Ovary (tissue), 10 donors: Measurements from ENCODE around the gene ECSIT. TPM values are rescaled to one million over a fixed set of nuclear protein-coding genes. Genes with fewer than 3 reads are reported as not detected.
A peak's percentile ranks its signal among the peaks of the same experiment; 100 is the strongest.

Experiments
- DNase-seq, 5 donors: peaks; one replicate each; pipeline ENCODE4 v3.0.0-alpha.2; 2019 to 2020
- H3K27ac ChIP-seq, 2 donors: fragments of 200-600 bp; one replicate each; pipeline versions ENCODE4 v1.5.1 to v1.8.0; 2019 to 2022
- H3K27me3 ChIP-seq: fragments of 200-600 bp; one replicate; pipeline ENCODE4 v1.8.0; 2022
- H3K36me3 ChIP-seq: fragments of 200-600 bp; sonication (generic); one replicate; pipeline ENCODE4 v1.5.1; 2019
- H3K4me1 ChIP-seq: one replicate; pipeline ENCODE4 v1.8.1; 2013; ENCODE audit warnings: mild to moderate bottlenecking, moderate library complexity; ENCODE audit not compliant: insufficient read depth
- H3K4me3 ChIP-seq: fragments of 200-600 bp; sonication (generic); one replicate; pipeline ENCODE4 v1.5.1; 2017
- H3K9me3 ChIP-seq, 2 donors: fragments of 200-600 bp in 1 of 2; sonication (generic) in 1 of 2; one replicate each; pipeline versions ENCODE4 v1.5.1 to v1.8.1; 2013 to 2019; ENCODE audit warnings: mild to moderate bottlenecking in 1 of 2, moderate library complexity in 1 of 2
- EP300 ChIP-seq: sonication (generic); formaldehyde crosslinking; IDR thresholded peaks from one replicate; pipeline ENCODE4 v1.6.1; 2017; ENCODE audit warnings: antibody characterized with exemption
- POLR2A ChIP-seq: fragments of 450-650 bp; IDR thresholded peaks from one replicate; pipeline ENCODE4 v1.6.1; 2017; ENCODE audit warnings: antibody characterized with exemption, mild to moderate bottlenecking, moderate library complexity
- WGBS, 3 donors: extraction: QIAGEN DNeasy Blood & Tissue Kit in 1 of 3; methylation state at CpG; one replicate each; pipeline versions ENCODE4 v1.1.5 to v1.1.7; 2013 to 2017; 5-methylcytosine and 5-hydroxymethylcytosine counted together
- intact Hi-C, 4 donors: fragments of 100-400 bp; cut with DNase I; formaldehyde crosslinking; loops; one replicate each; pipeline versions ENCODE4 v1.11.0 to v1.15.1; 2022 to 2023
- long read RNA-seq, 3 donors: library from polyadenylated mRNA in 2 of 3; unstranded in 2 of 3; transcript quantifications; one replicate each; pipeline ENCODE4 v2.0.0 and lab custom pipeline, GENCODE V29; 2021 to 2026
- polyA plus RNA-seq, 2 donors: library from polyadenylated mRNA; stranded (reverse); fragments of 200-250 nt in 1 of 2; fragments of 350-450 nt in 1 of 2; fragmentation: Illumina TruSeq in 1 of 2; extraction: RNeasy Lipid Tissue Mini Kit (QIAGEN cat#74804) in 1 of 2; gene quantifications; one replicate each; pipeline ENCODE4 v1.2.3, GENCODE V29; 2013 to 2014
- total RNA-seq, 7 donors: library from RNA; depleted of rRNA in 2 of 7; stranded (reverse); fragments of >200 nt in 2 of 7; fragmentation: NEBNext Ultra II Directional in 3 of 7; extraction: Animal tissue kit (Norgen Biotek cat#: 25700) in 3 of 7; gene quantifications; one replicate each; pipeline versions ENCODE4 v1.1.0 to v1.2.4, GENCODE V29; 2016 to 2023
- TF ChIP-seq, protein P1 (sequence below), 3 donors: fragments of 450-650 bp in 2 of 3; fragments of 200-600 bp in 1 of 3; IDR thresholded peaks; one replicate each; pipeline versions ENCODE4 v1.5.1 to v1.8.0; 2016 to 2022; ENCODE audit warnings: antibody characterized with exemption in 3 of 3, mild to moderate bottlenecking in 1 of 3
- donor health status: DM: no; HTN: no; CAD: no; lungs with moderate emphysema.
- donor health status: DM: no; HTN: no; CAD: no.
- donor health status: Bipolar disorder and iron deficiency.
- donor health status: DM: yes; HTN: yes; CAD: no.
- donor health status: DM: no; HTN: no; CAD: no.
- donor health status: DM: yes; HTN: yes; CAD: no.

Gene ECSIT
- total RNA-seq (10 to 100 TPM; 57.0 to 84.8 (median 58.2) TPM), polyA plus RNA-seq (10 to 100 TPM; 16.3 to 73.1 TPM)
- long read RNA-seq, donor 1, transcript ECSIT-203 (6 exons, 970 nt), result minor isoform, 14 of 1,153 reads
- long read RNA-seq, donor 1, transcript ECSIT-202 (8 exons, 1,700 nt), result major isoform, 892 of 1,153 reads
- long read RNA-seq, donor 1, transcript ECSIT-201 (7 exons, 1,501 nt), result minor isoform, 5 of 1,153 reads
- long read RNA-seq, donor 1, partial matches to known transcripts, result 30 of 1,153 reads
- long read RNA-seq, donor 1, other reads (novel, unspliced or antisense), result 207 of 1,153 reads
- long read RNA-seq, donor 2, transcript ECSIT-202 (8 exons, 1,700 nt), result major isoform, 12 of 16 reads
- long read RNA-seq, donor 2, partial matches to known transcripts, result 0 of 16 reads
- long read RNA-seq, donor 2, other reads (novel, unspliced or antisense), result 0 of 16 reads
- long read RNA-seq, donor 3, transcript ECSIT-203 (6 exons, 970 nt), result minor isoform, 5 of 139 reads
- long read RNA-seq, donor 3, transcript ECSIT-202 (8 exons, 1,700 nt), result major isoform, 84 of 139 reads
- long read RNA-seq, donor 3, partial matches to known transcripts, result 5 of 139 reads
- long read RNA-seq, donor 3, other reads (novel, unspliced or antisense), result 45 of 139 reads

DNA sequence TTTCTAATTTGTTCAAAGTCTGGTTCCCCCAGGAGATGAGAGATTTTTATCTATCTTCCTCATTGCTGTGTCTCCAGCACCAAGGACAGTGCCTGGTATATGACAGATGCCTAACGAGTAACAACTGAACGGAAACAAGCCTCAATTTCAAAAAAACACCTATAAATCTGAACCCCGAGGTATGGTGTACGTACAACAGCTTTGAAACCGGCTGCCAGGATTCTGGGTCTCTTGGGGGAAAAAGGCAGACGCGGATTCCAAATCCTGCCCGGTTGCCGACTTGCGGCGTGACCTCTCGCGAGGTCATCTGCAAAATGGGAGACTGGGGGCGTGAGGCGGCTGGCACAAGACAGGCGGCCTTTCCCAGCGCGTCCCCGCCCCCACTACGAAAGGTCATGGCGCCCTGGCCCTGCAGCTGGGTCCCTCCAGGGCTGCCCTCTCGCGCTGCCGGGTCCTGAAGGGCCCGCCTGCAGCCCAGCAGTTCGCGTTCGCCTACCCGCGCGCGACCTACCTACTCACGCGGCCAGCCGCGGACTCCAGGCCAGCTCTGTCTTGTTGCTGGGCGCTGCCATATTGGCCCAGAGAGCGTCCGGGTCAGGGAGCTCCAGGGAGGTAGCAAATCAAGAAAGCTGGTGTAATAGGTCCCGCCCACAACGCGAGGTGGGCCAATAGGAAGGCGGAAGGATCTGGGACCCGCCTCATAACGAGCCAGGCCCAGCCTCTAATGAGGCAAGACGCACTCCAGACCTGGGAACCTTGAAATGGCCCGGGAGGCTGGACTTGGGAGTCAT is at the start of gene ECSIT:
Gene ECSIT (minus strand): TSS at position 584 of the 791 bp plus-strand sequence. CDS start 9,964 bp downstream, outside the sequence.
- TF ChIP-seq, protein P1, sequence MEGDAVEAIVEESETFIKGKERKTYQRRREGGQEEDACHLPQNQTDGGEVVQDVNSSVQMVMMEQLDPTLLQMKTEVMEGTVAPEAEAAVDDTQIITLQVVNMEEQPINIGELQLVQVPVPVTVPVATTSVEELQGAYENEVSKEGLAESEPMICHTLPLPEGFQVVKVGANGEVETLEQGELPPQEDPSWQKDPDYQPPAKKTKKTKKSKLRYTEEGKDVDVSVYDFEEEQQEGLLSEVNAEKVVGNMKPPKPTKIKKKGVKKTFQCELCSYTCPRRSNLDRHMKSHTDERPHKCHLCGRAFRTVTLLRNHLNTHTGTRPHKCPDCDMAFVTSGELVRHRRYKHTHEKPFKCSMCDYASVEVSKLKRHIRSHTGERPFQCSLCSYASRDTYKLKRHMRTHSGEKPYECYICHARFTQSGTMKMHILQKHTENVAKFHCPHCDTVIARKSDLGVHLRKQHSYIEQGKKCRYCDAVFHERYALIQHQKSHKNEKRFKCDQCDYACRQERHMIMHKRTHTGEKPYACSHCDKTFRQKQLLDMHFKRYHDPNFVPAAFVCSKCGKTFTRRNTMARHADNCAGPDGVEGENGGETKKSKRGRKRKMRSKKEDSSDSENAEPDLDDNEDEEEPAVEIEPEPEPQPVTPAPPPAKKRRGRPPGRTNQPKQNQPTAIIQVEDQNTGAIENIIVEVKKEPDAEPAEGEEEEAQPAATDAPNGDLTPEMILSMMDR (IDR thresholded peaks at IDR 0.05), result peak in 1 of 3 donors; percentile 33
- peak; percentile 10 for TF ChIP-seq POLR2A
- TF ChIP-seq EP300, result no peak
- H3K27ac ChIP-seq, result peak within 1 kb of the TSS; percentile 64 to 77
- intact Hi-C loops, result no loop called here
- peak; percentile 97 to 99 (median 97) for DNase-seq
- peak within 1 kb of the TSS; percentile 85 for H3K4me3 ChIP-seq
- WGBS, 3 donors, result 0% methylated on average over 44 to 47 of the region's 47 CpGs
- H3K36me3 ChIP-seq, result no peaks in the 10 kb centered on the region
- H3K4me1 ChIP-seq, result peaks cover 7% of the 10 kb centered on the region
- no peaks in the 10 kb centered on the region for H3K9me3 ChIP-seq
- H3K27me3 ChIP-seq, result no peaks in the 10 kb centered on the region

GRCh38 chr19:11577451-11578257 is 48.7 kb upstream of the ECSIT start, which contains the start of gene ACP5:
ACP5 (minus strand) TSS chr19:11577645; CDS start chr19:11577317, 328 bp downstream.
- Histone ChIP-seq H3K4me3 (peak within 1 kb of the TSS; percentile 12), H3K9me3 (no peaks in the 10 kb centered on the region), H3K27ac (peak within 1 kb of the TSS; percentile 30 to 58), H3K36me3 (no peaks in the 10 kb centered on the region), H3K27me3 (no peaks in the 10 kb centered on the region), H3K4me1 (peaks cover 12% of the 10 kb centered on the region)
- TF ChIP-seq, protein P1 (IDR thresholded peaks at IDR 0.05), result no peak
- TF ChIP-seq EP300, result no peak
- no peak for TF ChIP-seq POLR2A
- intact Hi-C loops, result no loop called here
- WGBS, 3 donors, result 50 to 72% (median 52%) methylated on average over 11 to 18 of the region's 18 CpGs
- DNase-seq, result peak in 4 of 5 donors; percentile 35 to 65 (median 46)

DNA sequence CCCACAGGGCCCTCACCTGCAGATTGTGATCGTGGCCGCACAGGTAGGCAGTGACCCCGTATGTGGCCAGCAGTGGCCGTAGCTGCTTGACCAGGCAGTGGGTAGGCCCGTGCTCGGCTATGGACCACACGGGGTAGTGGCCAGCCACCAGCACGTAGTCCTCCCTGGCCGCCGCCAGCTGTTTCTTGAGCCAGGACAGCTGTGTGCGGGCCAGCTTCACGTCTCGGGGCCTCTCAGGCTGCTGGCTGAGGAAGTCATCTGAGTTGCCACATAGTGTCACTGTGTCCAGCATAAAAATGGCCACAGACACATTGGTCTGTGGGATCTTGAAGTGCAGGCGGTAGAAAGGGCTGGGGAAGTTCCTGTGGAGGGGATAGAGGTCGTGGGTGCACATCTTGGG is 47.3 kb upstream of the ECSIT start:
- H3K4me1 ChIP-seq, result peaks cover 12% of the 10 kb centered on the region
- no peak for TF ChIP-seq EP300
- TF ChIP-seq, protein P1 (IDR thresholded peaks at IDR 0.05), result no peak
- TF ChIP-seq POLR2A, result no peak
- DNase-seq, result no peak
- H3K4me3 ChIP-seq, result no peak overlapping the region
- intact Hi-C loops, result no loop called here
- H3K36me3 ChIP-seq, result no peaks in the 10 kb centered on the region
- WGBS, 3 donors, result 89 to 93% (median 90%) methylated on average over 14 to 15 of the region's 15 CpGs
- no peaks in the 10 kb centered on the region for H3K9me3 ChIP-seq
- no peaks in the 10 kb centered on the region for H3K27me3 ChIP-seq
- no peak overlapping the region for H3K27ac ChIP-seq
